ENCODE results near the gene KANK3.
A peak's percentile ranks its signal among the peaks of the same experiment; 100 is the strongest.
"Not testable (repeated sequence)": the region's sequence is repeated elsewhere in the genome, so short reads cannot be mapped to it uniquely, and the experiment has no call there.

Gene KANK3

DNA sequence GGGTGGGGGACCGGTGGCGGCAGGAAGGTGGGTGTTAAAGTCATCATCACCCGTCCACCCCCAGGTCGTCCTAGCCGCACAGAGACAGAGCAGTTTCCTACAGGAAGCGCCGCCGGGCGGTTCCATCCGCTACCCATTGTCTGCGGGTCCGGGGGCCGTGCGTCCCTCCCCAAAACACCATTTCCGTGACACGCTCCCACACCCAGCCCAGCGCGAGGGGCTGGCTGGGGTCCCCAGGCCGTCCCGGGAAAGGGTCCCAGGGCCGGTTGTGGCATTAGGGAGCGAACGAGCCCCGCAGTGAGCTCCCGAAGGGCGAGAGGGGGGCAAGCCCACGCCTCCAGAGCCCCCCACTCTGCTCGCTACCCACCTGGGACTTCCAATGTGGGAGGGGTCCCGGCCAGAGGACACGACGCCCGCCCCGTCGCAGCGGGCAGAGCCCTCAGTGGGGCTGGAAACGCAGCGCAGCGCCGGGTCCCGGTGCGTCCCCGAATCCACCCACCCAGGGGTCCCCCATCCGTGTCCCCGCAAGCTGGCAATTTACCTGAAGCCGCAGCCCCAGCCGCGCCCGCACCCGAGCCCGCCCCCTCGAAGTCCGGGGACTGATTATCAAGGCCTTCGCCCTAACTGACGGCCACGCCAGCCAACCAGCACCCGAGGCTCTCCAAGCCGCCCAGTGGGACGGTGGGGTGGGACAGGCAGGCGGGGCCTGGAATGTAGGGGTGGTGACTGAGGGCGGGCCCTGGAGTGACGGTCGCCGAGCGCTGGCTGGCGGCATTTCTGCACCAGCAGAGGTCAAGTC is at the start of gene KANK3:
KANK3 (minus strand) TSS at position 579 of the 799 bp plus-strand sequence. CDS start 5,434 bp downstream, outside the sequence.
- DNase-seq, result peak; percentile 95

GRCh38 chr19:8392017-8392591 is 49.0 kb upstream of the KANK3 start:
- no peak for DNase-seq

DNA sequence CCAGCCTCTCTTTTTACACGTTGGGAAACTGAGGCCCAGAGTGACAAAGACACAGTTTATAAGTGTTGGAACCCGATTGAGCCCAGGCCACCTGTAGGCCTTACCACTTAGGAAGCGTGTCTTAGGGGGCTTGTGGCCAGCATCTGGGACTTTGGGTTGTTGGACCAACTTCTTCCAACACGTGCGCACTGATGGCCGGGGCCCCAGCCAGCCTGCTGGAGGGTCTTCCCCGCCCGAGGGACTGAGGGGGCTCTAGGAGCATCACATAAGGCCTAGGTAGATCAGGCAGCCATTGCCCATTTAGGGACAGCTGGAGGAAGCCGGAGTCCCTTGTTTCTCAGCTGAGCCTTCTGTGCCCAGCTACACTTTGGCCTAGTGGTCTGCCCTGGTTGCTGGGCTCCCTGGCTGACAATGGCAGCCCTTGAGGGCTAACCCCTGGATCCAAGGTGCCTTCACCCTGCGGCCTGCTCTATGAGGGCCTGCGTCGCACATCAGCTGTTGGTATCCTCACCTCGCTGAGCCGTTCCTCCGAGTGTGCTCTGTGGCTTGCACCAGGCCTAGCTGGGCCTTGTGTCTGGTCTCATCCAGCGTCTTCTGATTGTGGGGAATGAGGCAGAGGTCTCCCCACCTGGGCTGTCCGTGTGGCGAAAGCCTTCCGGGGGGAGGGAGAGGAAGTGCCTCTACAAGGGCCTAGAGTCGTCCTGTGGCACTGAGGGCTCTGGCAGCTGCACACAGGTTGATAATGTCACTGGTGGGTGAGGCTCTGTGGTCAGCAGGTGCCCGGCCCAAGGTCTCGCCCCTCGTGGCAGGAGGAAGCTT is 48.3 kb upstream of the KANK3 start:
- no peak for DNase-seq

DNA sequence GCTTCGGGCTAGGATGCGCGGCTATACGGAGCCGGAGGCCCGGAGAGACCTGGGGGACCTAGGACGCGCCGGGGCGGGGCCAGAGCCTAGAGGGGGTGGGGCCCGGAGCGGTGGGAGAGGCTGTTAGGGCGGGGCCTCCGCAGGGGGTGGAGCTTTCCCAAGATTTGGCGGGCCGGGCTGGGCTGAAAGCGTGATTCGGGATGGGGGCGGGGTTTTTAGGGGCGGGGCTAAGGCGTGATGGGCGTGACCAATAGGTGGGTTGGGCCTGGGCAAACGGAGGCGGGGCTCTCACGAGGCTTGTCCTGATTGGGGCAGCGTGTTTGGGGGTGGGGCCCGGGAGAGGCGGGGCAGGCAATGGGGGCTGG is 47.5 kb upstream of the KANK3 start:
- peak; percentile 93 for DNase-seq

DNA sequence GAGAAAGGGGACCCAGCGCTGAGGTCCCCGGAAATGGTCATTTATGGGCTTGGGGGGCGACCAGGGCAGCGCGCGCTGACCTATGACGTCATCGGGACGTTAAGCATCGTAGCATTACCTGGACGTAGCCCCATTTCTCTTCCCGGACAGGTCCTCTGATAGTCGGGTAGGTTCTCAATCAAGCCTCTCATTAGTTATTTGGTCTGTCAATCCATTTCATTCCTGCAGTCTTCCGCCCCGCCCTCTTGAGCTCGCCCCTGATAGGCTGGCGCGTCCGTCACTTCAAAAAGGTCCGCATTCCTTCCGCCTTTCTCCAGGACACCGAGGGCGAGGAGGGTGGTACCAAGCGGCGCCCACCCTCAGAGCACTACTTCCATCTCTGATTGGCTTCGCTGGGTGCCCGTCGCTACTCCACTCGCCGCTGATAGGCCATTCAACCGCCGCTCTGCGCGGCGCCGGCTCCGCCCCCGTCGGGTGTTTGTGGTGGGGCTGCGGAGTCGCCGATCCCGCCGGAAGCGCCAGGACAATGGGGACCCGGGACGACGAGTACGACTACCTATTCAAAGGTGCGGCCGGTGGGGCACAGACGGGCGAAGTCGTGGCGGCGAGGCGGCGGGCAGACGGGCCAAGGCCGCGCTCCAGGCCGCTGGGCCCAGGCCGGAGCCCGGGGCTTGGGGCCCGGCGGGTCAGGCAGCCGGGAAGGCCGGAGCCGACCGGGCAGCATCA is 47.0 kb upstream of the KANK3 start, which contains the start of gene RAB11B:
RAB11B (plus strand) TSS at position 470 of the 726 bp plus-strand sequence; CDS start at position 527, 57 bp downstream.
- peak; percentile 100 for DNase-seq

DNA sequence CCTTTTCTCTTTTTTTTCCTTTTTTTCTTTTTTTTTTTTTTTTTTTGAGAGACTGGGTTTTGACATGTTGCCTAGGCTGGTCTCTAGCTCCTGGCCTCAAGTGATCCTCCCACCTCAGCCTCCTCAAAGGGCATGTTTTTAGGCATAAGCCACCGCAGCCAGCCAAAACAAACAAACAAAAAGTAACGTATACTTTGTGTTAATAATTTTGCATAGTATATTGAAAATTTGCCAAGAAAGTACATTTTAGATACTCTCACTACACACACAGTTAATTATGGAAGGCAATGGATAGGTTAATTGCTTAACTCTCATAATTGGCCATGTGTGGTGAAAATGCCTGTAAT is 45.5 kb upstream of the KANK3 start:
- no peak for DNase-seq

GRCh38 chr19:8387688-8388611 is 44.9 kb upstream of the KANK3 start:
- DNase-seq, result no peak

DNA sequence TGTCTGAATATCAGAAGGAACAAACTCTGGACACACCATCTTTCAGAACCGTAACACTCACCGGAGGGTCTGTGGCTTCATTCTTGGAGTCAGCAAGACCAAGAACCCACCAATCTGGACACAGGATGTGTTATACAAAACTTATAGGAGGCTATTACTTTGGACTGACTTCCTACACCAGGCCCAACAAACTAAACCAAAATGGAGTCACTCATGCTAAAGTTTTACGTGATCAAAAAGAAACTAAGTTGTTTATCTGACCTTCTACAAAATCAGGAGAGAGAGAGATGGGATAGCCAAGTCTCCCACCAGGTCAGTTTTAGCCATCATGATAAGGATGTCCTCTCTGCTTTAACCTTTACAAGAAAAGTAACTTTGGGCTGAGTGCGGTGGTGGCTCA is 43.9 kb upstream of the KANK3 start:
- no peak for DNase-seq

DNA sequence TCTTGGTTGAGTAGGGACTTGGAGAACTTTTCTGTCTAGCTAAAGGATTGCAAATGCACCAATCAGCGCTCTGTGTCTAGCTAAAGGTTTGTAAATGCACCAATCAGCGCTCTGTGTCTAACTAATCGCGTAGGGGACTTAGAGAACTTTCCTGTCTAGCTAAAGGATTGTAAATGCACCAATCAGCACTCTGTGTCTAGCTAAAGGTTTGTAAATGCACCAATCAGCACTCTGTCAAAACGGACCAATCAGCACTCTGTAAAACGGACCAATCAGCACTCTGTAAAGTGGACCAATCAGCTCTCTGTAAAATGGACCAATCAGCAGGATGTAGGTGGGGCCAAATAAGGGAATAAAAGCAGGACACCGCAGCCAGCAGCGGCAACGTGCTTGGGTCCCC is 43.4 kb upstream of the KANK3 start:
- not testable (repeated sequence) for DNase-seq

- DNase-seq, result not testable (repeated sequence)
Measured at GRCh38 chr19:8385566-8385965, 42.5 kb upstream of the KANK3 start.

GRCh38 chr19:8385103-8385502 is 42.0 kb upstream of the KANK3 start:
- DNase-seq, result not testable (repeated sequence)

DNA sequence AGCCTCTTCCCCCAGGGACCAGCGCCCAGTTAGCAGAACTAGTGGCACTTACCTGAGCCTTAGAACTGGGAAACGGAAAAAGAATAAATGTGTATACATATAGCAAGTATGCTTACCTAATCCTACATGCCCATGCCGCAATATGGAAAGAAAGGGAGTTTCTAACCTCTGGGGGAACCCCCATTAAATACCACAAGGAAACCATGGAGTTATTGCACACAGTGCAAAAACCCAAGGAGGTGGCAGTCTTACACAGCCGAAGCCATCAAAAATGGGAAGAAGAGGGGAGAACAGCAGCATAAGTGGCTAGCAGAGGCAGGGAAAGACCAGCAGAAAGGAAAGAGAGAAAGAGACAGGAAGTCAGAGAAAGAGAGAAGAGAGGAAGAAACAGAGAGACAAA is 41.5 kb upstream of the KANK3 start:
- DNase-seq, result not testable (repeated sequence)

GRCh38 chr19:8379156-8379891 is 36.3 kb upstream of the KANK3 start:
- not testable (repeated sequence) for DNase-seq

DNA sequence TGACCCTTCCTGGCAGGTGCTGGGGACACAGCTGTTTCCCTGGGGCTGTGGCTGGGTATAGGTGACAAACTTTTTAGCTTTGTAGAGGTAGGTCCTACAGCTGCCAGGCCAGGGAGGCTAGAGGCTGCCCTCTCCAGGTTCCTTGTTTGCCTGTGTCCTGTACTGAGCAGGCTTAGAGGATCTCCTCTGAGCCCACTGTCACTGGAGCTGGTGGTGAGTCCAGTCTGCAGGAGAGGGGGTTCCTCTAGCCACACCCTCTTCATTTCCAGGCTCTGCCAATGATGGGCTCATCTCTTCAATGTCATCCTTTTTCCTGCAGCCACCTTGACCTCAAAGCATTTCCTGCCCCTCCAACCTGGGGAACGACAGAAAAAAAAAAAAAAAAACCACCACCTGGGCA is 34.5 kb upstream of the KANK3 start:
- no peak for DNase-seq

DNA sequence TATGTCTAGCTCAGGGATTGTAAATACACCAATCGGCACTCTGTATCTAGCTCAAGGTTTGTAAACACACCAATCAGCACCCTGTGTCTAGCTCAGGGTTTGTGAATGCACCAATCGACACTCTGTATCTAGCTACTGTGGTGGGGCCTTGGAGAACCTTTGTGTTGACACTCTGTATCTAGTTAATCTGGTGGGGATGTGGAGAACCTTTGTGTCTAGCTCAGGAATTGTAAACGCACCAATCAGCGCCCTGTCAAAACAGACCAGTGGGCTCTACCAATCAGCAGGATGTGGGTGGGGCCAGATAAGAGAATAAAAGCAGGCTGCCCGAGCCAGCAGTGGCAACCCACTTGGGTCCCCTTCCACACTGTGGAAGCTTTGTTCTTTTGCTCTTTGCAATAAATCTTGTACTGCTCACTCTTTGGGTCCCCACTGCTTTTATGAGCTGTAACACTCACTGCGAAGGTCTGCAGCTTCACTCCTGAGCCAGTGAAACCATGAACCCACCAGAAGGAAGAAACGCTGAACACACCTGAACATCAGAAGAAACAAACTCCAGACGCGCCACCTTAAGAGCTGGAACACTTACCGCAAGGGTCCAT is 33.4 kb upstream of the KANK3 start:
- DNase-seq, result not testable (repeated sequence)

DNA sequence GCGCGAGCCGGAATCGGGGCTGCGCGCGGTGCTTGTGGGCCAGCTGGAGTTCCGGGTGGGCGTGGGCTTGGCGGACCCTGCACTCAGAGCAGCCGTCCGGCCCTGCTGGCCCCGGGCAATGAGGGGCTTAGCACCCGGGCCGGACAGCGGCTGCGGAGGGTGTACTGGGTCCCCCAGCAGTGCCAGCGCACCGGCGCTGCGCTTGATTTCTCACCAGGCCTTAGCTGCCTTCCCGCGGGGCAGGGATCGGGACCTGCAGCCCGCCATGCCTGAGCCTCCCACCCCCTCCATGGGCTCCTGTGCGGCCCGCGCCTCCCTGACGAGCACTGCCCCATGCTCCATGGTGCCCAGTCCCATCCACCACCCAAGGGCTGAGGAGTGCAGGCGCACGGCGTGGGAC is 32.7 kb upstream of the KANK3 start:
- not testable (repeated sequence) for DNase-seq

DNA sequence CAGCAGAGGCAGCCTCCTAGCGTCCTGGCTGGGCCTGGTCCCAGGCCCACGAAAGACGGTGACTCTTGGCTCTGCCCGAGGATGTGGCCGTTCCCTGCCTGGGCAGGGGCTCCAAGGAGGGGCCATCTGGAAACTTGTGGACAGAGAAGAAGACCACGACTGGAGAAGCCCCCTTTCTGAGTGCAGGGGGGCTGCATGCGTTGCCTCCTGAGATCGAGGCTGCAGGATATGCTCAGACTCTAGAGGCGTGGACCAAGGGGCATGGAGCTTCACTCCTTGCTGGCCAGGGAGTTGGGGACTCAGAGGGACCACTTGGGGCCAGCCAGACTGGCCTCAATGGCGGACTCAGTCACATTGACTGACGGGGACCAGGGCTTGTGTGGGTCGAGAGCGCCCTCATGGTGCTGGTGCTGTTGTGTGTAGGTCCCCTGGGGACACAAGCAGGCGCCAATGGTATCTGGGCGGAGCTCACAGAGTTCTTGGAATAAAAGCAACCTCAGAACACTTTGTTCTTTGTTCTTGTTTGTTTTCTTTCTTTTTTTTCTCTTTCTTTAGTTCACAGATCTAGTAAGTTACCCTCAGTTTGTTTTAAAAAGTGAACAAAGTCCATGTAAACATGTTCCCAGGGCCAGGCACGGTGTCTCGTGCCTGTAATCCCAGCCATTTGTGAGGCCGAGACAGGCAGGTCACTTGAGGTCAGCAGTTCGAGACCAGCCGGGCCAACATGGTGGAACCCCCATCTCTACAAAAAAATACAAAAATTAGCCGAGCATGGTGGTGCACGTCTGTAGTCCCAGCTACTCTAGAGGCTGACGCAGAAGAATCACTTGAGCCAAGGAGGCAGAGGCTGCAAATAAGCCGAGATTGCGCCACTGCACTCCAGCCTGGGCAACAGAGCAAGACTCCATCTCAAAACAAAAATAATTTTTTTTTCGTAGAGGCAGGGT is 31.1 kb upstream of the KANK3 start:
- no peak for DNase-seq

GRCh38 chr19:8371011-8371804 is 28.1 kb upstream of the KANK3 start:
- no peak for DNase-seq
